CD4-positive, alpha-beta T cell treated with Interleukin-4 for 4 hours (primary cell): Measurements from ENCODE around the gene ARL5A.
A peak's percentile ranks its signal among the peaks of the same experiment; 100 is the strongest.
"Not testable (repeated sequence)": the region's sequence is repeated elsewhere in the genome, so short reads cannot be mapped to it uniquely, and the experiment has no call there.

Experiments
- DNase-seq: peaks from one replicate; pipeline ENCODE4 v3.0.0-alpha.2; 2020

Gene ARL5A

DNA sequence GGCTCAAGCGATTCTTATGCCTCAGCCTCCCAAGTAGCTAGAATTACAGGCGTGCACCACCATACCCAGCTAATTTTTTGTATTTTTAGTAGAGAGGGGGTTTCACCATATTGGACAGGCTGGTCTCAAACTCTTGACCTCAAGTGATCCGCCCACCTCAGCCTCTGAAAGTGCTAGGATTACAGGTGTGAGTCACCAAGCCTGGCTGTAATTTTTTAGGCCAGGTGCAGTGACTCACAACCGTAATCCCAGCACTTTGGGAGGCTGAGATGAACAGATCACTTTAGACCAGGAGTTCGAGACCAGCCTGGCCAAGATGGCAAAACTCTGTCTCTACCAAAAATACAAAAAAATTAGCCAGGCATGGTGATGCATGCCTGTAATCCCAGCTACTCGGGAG, 33.8 kb downstream of the ARL5A start:
- not testable (repeated sequence) for DNase-seq

DNA sequence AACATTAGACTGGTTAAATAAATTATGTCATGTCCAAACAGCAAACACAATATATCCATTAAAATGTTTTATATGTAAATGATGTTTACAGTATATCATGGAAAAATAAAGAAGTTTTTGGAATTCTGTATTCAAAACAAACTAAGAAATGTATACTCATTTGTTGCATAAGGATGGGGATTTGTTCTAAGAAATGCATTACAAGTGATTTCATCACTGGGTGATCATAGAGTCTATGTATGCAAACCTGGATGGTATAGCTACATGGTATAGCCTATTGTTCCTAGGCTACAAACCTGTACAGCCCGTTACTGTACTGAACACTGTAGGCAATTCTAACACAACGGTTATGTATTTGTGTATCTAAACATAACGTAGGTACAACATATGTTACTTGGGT, 35.1 kb downstream of the ARL5A start:
- no peak for DNase-seq

DNA sequence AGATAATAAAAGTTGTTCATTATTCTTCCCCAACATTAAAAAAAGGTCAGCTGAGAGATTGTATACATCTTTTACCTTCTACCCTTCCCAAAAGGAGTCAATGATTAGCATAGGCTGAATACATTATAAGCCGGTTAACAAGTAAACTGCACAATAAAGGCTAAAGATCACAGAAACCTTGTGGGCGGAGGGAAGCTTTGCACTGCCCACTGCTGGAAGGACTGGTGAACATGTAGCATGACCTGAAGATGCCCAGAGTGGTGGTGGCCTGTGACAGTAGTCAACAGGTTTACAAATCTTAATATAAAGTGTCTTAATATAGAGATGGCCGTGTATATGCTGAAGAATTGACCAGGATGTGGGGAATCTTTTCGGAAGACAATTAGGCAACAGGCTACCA, 35.6 kb downstream of the ARL5A start:
- no peak for DNase-seq

DNA sequence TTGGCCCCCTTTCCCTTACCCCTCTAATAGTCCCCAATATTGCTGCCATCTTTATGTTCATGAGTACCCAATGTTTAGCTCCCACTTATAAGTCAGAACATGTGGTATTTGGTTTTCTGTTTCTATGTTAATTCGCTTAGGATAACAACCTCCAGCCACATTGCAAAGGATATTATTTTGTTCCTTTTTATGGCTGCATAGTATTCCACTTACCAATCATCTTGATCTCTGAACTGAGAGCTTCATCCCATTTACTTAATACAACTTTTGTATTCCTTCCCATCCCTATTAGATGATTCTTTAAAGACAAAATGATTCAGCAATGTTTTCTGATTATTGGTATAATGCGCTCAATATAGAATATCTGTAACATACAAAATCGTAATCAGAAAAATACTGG, 36.7 kb downstream of the ARL5A start:
- DNase-seq: no peak

DNA sequence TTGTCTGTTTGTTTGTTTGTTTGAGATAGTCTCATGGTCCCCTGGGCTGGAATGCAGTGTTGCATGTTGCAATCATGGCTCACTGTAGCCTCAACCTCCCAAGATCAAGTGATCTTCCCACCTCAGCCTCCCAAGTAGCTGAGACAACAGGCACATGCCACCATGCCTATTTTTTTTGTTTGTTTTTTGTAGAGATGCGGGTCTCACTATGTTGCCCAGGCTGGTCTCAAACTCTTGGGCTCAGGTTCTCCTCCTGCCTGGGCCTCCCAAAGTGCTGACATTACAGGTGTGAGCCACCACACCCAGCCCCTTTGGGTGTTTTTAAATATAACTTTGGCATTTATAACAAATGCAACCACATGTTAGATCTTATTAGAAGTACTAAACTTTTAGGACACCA, 37.5 kb downstream of the ARL5A start:
- no peak for DNase-seq

DNA sequence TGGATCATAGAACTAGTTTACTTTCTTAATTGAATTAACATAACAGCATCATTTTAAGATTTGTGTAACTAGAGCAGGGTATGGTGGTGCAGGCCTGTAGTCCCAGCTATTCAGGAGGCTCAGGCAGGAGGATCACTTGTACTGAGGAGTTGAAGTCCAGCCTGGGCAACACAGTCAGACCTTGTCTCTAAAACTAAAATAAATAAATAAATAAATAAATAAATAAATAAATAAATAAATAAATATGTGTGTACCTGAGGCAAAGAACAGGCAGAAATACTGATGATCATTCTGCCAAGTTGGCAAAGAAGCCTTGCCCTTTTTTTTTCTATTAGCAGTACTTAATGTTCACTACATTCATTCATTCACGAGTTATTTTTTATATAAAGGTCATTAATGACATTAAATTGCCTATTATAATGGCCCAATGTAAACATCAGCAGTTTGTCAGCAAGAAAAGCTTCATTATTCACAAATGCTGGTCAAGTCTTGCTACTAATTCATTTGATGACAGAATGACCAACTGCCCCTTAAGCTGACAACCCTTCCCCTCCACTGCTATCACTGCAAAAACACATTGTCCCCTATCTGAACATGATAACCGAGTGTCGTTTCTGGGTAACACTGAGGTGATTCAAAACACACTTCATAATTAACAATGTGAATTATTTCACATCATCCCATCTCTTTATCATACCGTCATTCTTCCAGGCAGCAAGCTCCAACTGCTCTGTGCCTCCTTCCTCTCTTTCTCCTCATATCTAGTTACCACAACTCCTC, 39.0 kb downstream of the ARL5A start:
- no peak for DNase-seq

DNA sequence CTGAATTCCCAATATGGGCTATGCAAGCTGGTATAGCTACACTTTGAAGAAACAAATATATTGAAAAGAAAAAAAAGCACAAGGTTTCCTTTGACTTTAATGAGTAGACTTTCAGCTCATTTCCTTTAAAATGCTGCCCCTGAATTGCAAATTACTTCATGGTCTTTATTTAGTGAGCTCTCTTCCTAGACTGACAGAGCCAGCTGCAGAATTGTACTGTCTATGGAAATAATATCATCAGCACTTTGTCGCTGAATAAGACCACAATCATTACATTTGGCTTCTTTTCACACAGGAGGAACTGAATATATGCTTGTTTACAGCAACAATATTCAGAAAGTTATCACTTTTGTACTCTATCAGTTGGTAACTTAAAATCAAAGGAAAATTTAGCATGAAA, 41.7 kb downstream of the ARL5A start:
- no peak for DNase-seq

DNA sequence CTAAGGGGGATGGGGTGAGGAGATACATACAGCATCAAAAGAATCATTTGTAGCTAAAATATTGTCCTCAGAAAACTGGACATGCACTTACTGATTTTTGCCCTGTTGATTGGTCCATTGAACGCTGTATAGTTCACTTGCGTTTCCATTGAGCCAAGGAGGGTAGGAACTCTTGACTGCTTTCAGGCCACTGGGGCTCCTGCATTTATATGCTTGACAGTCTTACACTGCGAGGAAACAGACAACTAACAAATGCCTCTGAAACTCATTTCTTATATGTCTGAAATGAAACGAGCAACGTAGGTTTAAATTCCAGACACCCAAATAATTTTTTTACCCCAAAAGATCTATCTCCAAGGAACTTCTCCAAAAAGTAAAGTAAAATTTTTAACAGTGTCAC, 42.1 kb downstream of the ARL5A start:
- no peak for DNase-seq

DNA sequence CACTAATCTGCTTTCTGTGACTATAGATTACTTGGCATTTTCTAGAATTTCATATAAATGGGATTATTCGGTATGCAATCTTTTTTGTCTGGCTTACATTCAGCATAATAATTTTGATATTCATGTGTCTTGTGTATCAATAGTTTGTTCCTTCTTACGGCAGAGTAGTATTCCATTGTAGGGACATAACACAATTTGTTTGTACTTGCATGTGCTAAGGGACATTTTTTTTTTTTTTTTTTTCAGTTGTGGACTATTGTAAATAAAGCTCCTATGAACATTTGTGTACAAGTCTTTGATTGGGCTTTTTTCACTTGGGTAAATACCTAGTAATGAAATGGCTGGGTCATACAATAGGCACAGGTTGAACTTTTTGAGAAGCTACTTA, 45.1 kb downstream of the ARL5A start:
- no peak for DNase-seq

DNA sequence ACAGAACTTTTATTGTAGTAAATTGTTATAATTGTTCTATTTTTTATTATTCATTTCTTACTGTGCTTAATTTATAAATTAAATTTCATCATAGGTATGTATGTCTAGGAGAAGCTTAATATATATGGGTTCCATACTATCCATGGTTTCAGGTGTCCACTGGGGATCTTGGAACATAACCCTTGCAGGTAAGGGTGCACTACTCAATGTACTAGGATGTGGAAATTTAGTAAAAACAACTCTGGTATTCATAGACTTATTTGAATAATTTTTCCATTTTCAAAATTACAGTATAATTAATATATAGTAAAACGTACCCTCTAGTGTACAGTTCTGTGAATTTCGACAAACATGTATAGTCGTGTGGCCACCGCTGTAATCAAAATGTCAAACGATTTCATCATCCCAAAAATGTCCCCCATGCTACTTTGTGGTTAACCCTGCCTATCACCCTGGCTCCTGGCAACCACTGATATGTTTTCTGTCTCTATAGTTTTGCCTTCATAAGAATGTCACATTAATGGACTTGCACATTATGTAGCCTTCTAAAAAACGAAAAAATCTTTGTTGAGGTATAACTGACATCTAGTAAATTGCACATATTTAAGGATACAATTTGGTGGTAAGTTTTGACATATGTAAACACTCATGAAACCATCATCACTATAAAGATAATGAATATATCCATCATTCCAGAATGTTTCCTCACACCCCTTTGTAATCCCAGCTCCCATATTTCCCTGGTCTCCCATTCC, 45.7 kb downstream of the ARL5A start:
- no peak for DNase-seq

DNA sequence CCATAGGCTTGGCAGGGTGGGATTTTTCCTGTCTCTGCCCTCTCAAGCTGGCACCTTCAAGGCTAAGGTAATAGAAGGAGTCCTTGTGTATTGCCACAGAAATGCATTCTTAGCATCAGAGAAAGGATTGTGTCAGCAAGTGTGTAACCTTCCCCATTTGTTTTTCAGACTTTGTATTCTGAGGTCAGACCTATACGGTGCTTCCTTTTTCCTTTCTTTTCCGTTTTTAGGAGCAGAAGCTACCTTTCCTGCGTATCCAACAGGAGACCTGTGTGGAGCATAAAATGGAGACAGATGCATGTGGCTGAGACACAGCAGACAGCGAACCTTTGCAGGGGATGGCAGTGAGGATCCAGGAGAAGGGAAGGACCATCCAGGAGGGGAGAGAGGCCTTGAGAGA, 46.6 kb downstream of the ARL5A start:
- DNase-seq: no peak

DNA sequence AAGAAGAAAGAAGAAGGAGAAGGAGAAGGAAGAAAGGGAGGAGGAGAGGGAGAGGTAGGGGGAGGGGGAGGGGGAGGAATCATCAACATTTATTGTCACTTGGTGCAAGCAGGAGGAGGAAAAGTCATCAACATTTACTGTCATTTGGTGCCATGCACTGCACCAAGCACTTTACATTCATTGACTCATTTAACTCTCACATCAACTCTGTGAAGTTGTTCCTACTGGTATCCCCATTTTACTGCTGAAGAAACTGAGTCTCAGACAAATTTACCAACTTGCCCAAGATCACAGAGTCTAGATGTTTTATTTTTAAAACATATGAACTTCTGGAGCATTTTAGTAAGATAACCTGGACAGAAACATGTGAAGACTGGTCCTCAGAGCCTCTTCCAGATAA, 47.3 kb downstream of the ARL5A start:
- no peak for DNase-seq

DNA sequence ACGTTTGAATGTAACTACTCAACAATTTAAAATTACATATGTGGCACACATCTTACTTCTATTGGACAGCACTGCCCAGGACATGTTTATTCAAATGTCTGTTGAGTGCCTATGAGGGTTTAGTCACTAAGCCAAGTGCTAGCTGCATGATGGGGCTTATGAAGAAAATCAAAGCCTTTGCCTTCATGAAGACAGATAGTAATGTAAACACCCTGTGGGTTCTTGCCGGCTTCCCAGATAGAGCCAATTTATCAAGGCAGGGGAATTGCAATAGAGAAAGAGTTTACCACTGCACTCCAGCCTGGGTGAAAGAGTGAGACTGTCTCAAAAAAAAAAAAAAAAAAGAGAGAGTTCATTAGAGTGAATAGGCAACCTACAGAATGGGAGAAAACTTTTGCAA, 50.3 kb downstream of the ARL5A start:
- DNase-seq: no peak

DNA sequence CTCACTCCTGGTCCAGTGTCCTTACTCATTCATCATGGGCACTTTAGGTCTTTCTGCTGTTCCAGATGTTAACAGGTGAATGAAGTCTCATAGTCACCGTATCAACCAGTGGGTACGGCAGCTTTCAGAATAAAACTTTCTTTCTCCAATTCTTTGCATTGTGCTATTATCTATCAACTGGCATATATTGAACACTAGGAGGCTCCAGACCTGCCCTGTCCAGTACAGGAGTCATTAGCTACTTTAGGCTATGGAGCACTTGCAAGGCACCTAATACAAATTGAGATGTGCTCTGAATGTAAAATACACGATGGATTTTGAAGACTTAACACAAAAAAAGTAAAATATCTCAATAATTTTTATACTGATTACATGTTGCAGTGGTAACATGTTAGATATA, 50.7 kb downstream of the ARL5A start:
- DNase-seq: no peak

DNA sequence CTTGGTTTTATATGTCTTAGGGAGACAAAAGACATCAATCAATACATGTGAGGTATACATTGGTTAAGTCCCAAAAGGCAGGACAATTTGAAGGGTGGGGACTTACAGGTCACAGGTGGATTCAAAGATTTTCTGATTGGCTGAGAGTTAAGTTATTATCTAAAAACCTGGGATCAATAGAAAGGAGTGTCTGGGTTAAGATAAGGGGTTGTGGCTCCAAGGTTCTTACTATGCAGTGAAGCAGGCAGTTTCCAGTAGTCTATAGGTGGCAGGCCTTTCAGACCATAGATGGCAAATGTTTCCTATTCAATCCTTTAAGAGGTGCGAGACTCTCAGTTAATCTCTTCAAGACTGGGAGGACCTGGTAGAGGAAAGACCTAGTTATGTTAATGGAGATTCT, 51.9 kb downstream of the ARL5A start:
- DNase-seq: no peak

DNA sequence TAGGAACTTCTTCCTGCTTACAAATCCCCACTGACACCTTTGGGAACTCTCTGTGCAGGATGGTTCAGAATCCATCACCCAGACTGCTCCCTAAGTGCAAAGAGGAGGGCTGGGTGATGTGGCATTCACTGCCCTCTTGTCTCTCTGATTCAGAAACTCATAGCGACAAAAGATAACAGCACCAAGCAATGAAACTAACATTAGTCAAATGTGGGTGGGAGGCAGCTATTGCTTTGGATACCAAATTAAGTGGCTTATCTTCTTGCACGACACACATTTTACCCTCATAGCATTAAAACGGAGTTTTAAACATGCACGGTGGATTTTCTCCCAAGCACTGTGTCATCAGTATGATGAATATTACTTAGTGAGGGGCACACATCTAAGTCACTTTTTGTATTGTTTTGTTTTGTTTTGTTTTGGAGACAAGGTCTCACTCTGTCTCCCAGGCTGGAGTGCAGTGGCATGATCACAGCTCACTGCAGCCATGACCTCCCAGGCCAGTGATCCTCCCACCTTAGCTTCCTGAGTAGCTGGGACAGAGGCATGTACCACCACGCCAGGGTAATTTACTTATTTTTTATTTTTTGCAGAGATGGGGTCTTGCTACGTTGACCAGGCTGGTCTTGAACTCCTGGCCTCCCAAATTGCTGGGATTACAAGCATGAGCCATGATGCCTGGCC, 53.0 kb downstream of the ARL5A start:
- no peak for DNase-seq

DNA sequence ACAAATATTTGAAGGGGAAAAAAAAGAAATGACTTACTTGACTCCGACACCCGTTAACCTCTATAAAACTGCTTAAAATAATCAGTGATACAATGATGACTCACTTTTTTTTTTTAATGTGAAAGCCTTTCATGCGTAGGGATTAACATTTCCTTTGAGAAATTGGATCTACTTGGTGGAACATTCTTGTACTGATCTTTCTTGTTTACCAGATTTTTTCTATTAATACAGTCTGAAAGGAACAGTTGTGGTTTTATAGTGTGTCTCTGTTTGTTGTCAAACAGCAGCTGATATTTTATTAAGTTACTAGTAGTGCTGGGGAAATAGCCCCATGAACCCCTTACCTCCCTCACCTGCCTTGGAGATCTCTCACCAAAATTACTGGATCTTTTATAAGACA, 53.7 kb downstream of the ARL5A start:
- DNase-seq: no peak

DNA sequence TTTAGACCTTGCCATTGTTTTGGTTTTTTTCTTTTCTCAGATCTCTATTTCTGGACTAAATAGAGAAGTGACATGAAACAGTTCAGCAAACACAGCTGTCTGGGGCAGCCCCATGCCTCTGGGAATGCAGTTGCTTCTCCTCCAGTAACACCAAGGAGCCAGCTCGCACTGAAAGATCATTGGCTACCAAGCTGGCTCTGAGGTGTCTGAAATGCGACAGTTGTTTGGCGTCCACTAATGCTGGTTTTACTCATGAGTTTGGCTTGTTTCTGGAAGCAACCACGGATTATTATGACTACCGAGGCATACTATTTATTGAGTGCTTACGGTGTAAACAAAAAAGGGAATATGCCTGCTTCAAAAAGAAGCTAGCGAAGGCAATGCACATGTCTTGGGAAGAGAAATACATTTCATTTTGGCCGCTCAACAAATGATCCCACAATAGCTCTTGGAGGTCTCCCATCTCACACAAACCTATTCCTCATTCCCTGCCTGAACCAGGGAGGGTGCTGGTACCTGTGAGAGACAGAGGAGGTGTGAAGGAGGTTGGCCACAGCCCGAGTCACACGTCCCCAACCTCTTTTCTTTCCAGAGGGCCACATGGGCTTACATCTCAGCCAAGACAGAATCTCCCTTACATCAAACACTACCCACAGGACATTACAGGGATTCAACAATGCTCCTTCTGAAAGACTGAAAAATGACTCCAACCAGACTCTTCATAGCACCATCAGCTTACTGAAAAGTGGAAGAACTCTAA, 56.4 kb downstream of the ARL5A start:
- no peak for DNase-seq

DNA sequence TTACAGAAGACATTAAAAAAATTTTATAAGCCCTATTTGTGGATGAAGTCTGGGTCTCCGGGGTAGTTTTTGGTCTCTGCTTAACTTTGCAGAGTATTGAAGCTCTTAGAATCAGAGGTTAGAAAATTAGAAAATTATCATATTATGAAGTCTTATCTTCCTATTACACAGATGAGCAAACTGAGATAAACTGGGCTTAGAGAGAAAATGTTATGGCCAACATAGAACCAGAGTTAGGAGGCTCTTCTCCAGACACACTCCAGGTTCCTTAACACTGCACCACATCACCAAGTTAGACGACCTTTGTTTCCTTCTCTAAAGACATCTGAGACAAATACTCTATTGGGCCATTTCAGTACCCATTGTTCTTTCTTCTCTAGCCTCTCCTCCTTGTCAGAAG, 57.2 kb downstream of the ARL5A start:
- no peak for DNase-seq

DNA sequence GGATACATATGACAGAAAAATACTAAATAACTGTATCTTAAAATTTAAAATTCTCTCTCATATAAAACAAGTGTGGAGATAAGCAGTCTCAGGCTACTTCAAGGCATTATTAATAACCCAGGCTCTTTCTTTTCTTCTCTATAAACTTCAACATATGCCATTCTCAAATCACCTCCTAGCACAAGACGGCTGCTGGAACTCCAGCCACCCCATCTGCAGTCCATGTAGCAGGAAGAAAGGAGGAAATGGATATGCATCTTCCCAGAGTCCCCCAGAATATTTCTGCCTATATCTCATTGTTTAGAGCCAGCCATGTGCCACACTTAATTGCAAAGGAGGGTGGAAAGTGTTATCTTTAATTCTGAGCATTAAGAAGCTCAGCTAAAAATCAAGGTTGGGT, 58.6 kb downstream of the ARL5A start:
- no peak for DNase-seq

DNA sequence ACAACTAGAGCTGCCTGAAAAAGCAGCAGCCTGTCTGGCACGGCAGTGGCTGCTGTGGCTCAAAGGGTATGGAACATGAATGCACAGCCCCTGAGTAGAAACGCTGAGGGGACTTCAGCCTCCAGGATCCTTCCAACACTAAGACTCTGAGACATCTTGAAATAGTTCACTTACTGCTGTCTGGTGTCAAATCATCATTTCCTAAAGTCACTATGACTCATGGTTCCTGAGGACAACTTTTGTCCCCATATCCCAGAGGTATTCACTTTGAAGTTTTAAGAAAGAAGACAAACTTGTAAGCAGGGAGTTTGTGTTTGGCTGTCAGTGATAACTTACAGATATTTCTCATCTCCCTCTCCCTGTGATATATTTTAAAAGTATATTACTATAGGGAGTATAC, 60.7 kb downstream of the ARL5A start:
- DNase-seq: no peak

DNA sequence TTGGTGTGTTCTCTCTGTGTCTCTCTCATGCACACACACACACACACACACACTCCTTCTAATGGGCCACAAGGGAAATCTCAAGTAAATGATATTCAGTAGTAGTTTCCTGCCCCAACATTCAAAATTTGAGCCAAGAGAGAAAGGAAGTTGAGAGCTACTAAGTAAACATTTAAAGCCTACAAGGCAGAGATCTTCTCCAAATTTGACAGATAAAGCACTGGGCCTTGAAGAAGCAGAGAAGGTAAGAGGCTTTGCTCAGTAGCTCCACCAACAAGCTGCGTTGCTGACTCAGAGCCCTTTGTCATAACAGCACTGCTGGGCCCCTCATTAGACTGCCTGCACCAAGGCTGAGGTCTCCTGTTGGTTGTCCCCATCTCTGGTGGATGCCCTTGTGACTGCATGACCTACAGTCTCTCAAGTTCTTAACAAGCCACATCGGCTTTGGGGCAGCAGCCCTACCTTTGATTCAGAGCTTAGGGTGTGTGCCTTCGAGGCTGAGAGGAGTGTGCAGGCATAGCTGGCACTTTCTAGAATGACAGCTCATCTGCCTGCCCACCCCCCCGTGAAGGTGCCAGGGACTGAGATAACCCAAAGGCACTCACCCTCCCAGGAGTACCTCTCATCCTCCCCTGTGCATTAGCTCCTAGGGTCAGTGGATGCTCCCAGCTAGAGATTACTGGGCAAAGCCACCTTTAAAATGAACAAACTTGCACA, 61.6 kb downstream of the ARL5A start:
- DNase-seq: peak; percentile 4
